ENCODE data around the gene GREB1L.

Gene GREB1L

DNA sequence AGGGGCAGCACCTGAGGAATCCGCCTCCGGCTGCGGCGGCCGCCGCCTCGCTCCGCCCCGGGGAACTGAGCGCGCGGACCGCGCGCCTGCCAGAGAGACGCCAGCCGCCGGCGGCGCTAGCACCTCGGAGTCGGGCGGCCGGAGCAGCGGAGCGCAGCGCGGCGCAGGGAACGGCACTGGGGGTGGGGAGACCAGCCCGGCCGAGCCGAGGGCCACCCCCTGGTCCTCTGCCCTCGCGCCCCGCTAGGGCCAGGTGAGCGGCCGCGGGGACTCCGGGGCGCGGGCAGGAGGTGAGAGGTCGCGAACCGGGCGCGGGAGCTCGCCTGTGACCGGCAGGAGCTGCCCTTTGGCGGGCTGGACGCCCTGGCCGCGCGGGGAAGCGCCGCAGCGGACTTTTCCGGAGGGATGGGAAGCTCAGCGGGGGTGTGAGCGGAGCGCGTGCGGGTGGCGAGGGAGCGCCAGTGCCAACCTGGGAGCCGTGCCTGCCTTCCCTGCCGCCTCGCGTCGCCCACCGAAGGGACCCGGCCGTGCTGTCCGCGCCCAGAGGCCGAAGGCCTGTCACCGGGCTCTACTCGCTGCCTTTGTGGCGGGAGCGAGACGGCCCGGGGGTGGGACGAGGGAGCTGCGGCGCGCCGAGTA, at the start of gene GREB1L:
TSS of gene GREB1L (plus strand) at position 92 of the 639 bp plus-strand sequence. CDS start 141,287 bp downstream, outside the sequence.
- TF ChIP-seq, protein P1, sequence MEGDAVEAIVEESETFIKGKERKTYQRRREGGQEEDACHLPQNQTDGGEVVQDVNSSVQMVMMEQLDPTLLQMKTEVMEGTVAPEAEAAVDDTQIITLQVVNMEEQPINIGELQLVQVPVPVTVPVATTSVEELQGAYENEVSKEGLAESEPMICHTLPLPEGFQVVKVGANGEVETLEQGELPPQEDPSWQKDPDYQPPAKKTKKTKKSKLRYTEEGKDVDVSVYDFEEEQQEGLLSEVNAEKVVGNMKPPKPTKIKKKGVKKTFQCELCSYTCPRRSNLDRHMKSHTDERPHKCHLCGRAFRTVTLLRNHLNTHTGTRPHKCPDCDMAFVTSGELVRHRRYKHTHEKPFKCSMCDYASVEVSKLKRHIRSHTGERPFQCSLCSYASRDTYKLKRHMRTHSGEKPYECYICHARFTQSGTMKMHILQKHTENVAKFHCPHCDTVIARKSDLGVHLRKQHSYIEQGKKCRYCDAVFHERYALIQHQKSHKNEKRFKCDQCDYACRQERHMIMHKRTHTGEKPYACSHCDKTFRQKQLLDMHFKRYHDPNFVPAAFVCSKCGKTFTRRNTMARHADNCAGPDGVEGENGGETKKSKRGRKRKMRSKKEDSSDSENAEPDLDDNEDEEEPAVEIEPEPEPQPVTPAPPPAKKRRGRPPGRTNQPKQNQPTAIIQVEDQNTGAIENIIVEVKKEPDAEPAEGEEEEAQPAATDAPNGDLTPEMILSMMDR (conservative IDR thresholded peaks at IDR 0.05; ENCODE audit: low read depth, low read length): peak; percentile 22
- H3K4me3 ChIP-seq (ENCODE audit: low read length): peak within 1 kb of the TSS; percentile 51
- no peak for DNase-seq (ENCODE audit: low read depth)

DNA sequence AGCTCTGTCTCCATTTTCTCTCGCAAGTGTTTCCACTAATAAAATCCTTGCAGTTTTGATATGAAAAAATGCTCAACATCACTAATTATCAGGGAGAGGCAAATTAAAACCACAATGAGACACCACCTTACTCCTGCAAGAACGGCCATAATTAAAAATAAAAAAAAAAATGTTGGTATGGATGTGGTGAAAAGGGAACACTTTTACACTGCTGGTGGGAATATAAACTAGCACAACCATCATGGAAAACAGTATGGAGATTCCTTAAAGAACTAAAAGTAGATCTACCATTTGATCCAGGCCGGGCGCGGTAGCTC, 49.8 kb upstream of the GREB1L start:
- no peak for DNase-seq (ENCODE audit: low read depth)
- TF ChIP-seq, protein P1 (conservative IDR thresholded peaks at IDR 0.05; ENCODE audit: low read depth, low read length): no peak

DNA sequence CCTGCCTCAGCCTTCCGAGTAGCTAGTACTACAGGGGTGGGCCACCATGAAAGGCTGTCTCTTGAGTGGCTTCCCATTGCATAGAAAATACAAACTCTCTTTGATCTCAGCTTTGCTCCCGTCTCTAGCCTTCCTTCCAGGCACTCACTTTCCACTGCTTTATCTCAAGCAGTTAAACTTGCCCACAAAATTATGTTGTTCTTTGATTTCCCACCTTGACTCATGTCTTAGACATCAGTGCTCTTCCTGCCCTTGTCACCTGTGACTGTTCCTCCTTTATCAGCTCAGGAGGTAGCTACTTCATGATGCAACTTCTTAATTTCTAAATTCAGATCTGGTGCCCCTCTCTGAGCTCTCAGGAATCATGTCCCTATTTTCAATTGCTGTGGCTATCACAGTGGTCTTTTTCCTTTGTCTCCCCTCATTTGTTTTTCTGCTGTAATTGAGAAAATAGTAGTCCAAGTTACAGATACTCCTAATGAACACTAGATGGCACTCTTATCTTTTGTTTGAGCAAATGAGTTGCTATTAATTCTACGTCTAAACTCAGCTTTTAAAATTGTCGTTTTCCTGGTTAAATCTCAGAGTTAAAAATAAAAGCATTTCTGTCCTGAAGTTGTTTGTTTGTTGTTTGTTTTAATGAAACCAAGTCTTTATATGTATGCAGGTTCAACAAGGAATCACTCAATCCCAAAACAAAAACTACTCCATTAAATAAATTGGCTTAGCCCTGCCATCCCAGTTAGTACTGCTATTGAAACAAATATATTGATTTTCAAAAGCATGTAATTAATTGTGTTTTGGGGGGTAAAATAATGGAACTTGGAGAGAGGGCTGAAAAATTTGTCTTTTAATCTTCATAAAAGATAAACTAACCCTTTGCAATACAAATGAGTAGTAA, 46.9 kb upstream of the GREB1L start:
- TF ChIP-seq, protein P1 (conservative IDR thresholded peaks at IDR 0.05; ENCODE audit: low read depth, low read length): peak; percentile 56
- no peak overlapping the region for H3K4me3 ChIP-seq (ENCODE audit: low read length)
- DNase-seq (ENCODE audit: low read depth): no peak

More for the DNA sequence above, 49.8 kb upstream of the GREB1L start:
- no peak overlapping the region for H3K4me3 ChIP-seq (ENCODE audit: low read length)

DNA sequence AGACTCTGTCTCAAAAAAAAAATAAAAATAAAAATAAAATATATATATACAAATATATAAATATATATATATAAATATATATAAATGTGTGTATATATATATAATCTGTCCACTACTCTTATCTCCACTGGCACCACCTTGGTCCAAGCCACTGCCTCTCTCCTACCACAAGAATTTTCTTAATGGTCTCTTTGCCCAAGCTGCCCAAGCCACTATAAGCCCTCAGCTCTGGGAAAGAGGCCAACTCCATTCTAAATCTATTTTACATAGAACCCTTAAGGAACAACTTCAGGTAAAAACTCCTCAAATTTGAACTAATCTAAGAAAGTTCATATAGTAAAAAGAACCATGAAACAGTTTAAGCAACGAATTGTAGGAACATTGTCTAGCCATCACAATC, 45.6 kb upstream of the GREB1L start:
- H3K4me3 ChIP-seq (ENCODE audit: low read length): no peak overlapping the region
- TF ChIP-seq, protein P1 (conservative IDR thresholded peaks at IDR 0.05; ENCODE audit: low read depth, low read length): no peak
- peak; percentile 25 for DNase-seq (ENCODE audit: low read depth)

DNA sequence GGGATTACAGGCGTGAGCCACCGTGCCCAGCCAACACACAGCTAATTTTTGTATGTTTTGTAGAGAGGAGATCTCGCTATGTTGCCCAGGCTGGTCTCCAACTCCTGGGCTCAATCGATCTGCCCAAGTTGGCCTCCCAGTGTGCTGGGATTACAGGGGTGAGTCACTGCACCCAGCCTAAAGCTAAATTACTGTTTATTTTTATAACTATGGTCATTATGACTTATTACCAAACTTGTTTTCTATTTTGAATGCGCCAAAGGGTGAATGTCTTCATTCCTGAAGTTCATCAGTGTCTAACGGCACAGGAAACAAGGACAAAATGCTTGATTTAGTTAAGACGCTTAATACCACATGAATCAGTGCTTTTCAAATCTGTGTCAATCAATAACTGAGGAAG, 38.9 kb upstream of the GREB1L start:
- no peak overlapping the region for H3K4me3 ChIP-seq (ENCODE audit: low read length)
- DNase-seq (ENCODE audit: low read depth): no peak
- TF ChIP-seq, protein P1 (conservative IDR thresholded peaks at IDR 0.05; ENCODE audit: low read depth, low read length): no peak

DNA sequence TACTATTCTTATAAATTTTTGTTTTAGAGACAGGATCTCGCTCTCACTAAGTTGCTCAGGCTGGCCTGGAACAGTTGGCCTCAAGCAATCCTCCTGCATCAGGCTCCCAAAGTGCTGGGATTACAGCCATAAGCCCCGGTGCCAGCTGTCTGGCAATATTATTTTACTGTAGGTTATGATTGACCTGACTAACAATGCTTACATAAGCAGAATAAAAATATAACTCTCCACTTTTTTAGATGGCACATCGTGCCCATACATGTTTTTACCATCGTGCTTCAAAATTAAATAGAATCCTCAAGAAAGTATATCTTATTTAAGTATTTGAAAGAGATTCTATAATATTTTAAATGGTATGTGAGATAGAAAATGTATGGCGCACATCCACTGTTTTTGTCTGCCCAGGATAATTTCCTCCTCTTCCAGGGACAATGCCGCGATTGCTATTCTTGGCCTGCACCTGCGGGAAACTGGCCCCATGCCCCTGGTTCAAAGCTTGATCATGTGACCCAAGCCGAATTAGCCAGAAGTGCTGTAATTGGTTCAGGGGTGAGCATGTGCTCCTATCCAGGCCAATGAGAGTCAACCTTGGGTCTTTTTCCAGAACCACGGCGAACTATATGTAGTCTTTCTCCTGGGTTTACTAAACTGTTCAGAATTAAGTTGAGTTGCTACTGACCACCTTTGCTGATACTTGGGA, 38.3 kb upstream of the GREB1L start:
- TF ChIP-seq, protein P1 (conservative IDR thresholded peaks at IDR 0.05; ENCODE audit: low read depth, low read length): no peak
- H3K4me3 ChIP-seq (ENCODE audit: low read length): no peak overlapping the region
- no peak for DNase-seq (ENCODE audit: low read depth)

Data from retinal pigment epithelial cell (primary cell).